Endodermal cell (in vitro differentiated cells): ENCODE results near the gene UCKL1. TPM values are rescaled to one million over a fixed set of nuclear protein-coding genes. Genes with fewer than 3 reads are reported as not detected.

Source experiments
- DNase-seq: peaks from one replicate; pipeline ENCODE4 v3.0.0-alpha.2; 2017
- H3K27ac ChIP-seq: 2 replicates; pipeline ENCODE4 v1.5.1; 2013; ENCODE audit warnings: mild to moderate bottlenecking, low read depth, low read length, moderate library complexity
- H3K27me3 ChIP-seq: 2 replicates; pipeline ENCODE4 v1.6.1; 2013; ENCODE audit warnings: mild to moderate bottlenecking, low read length, moderate library complexity; ENCODE audit not compliant: insufficient read depth, control insufficient read depth, poor library complexity, severe bottlenecking
- H3K36me3 ChIP-seq: 2 replicates; pipeline ENCODE4 v1.7.0; 2013; ENCODE audit warnings: mild to moderate bottlenecking, low read length, moderate library complexity; ENCODE audit not compliant: control insufficient read depth, insufficient read depth
- H3K4me1 ChIP-seq: one replicate; pipeline ENCODE4 v1.7.0; 2013; ENCODE audit warnings: low read length; ENCODE audit not compliant: control insufficient read depth, insufficient read depth
- H3K4me3 ChIP-seq: 2 replicates; pipeline ENCODE4 v1.5.1; 2013; ENCODE audit warnings: mild to moderate bottlenecking, low read length, moderate library complexity
- H3K9ac ChIP-seq: 2 replicates; pipeline ENCODE4 v1.6.1; 2013; ENCODE audit warnings: mild to moderate bottlenecking, low read length, moderate library complexity; ENCODE audit not compliant: poor library complexity, severe bottlenecking; ENCODE audit errors: extremely low read depth
- H3K9me3 ChIP-seq: 2 replicates; pipeline ENCODE4 v1.6.1; 2013; ENCODE audit warnings: mild to moderate bottlenecking, low read length, moderate library complexity; ENCODE audit not compliant: control insufficient read depth
- H3K27ac Mint-ChIP-seq: 2 replicates; pipeline ENCODE4 v1.8.0; 2020; ENCODE audit warnings: mixed read lengths
- H3K27me3 Mint-ChIP-seq: 2 replicates; pipeline ENCODE4 v1.8.0; 2021; ENCODE audit warnings: mild to moderate bottlenecking, mixed read lengths; ENCODE audit not compliant: insufficient read depth
- H3K36me3 Mint-ChIP-seq: 2 replicates; pipeline ENCODE4 v1.8.0; 2020; ENCODE audit warnings: low read depth, mixed read lengths
- H3K4me1 Mint-ChIP-seq: 2 replicates; pipeline ENCODE4 v1.8.0; 2020; ENCODE audit warnings: mixed read lengths
- H3K4me3 Mint-ChIP-seq: 2 replicates; pipeline ENCODE4 v1.8.0; 2020; ENCODE audit warnings: mild to moderate bottlenecking, moderate library complexity, mixed read lengths
- H3K9me3 Mint-ChIP-seq: 2 replicates; pipeline ENCODE4 v1.8.0; 2020; ENCODE audit warnings: mild to moderate bottlenecking, mixed read lengths
- WGBS, 2 experiments: methylation state at CpG; one replicate each; pipeline versions ENCODE4 v1.1.5 to v1.1.7; 2013; ENCODE audit warnings: missing lambda C conversion rate in 2 of 2, mixed read lengths in 1 of 2; ENCODE audit not compliant: insufficient coverage in 1 of 2, insufficient read length in 1 of 2; 5-methylcytosine and 5-hydroxymethylcytosine counted together
- total RNA-seq, 2 donors: library from RNA; stranded (reverse); fragmentation: NEBNext Ultra II Directional in 1 of 2; extraction: Animal tissue kit (Norgen Biotek cat#: 25700) in 1 of 2; gene quantifications; 2 replicates in 1 of 2; 3 replicates in 1 of 2; pipeline ENCODE4 v1.2.1, GENCODE V29; 2021
- TF ChIP-seq, protein P1 (sequence below): fragments of 200-600 bp; sonication (generic); conservative IDR thresholded peaks from 2 replicates; pipeline ENCODE4 v1.5.0; 2021; ENCODE audit warnings: antibody characterized with exemption, mild to moderate bottlenecking

UCKL1 gene
- total RNA-seq, 2 donors from 2014 or later = 36.5 to 47.8 TPM

- WGBS, 2 experiments = 35 to 70% methylated on average over 4 to 12 of the region's 13 CpGs
- no peaks in the 10 kb centered on the region for H3K9me3 Mint-ChIP-seq
- Histone ChIP-seq H3K27ac (no peak overlapping the region), H3K36me3 (peaks cover 6% of the 10 kb centered on the region), H3K9ac (no peak overlapping the region), H3K4me1 (peaks cover 15% of the 10 kb centered on the region), H3K4me3 (no peak overlapping the region), H3K27me3 (no peaks in the 10 kb centered on the region), H3K9me3 (no peaks in the 10 kb centered on the region)
- H3K4me1 Mint-ChIP-seq = peaks cover 29% of the 10 kb centered on the region
- peaks cover 18% of the 10 kb centered on the region for H3K36me3 Mint-ChIP-seq
- TF ChIP-seq, protein P1, sequence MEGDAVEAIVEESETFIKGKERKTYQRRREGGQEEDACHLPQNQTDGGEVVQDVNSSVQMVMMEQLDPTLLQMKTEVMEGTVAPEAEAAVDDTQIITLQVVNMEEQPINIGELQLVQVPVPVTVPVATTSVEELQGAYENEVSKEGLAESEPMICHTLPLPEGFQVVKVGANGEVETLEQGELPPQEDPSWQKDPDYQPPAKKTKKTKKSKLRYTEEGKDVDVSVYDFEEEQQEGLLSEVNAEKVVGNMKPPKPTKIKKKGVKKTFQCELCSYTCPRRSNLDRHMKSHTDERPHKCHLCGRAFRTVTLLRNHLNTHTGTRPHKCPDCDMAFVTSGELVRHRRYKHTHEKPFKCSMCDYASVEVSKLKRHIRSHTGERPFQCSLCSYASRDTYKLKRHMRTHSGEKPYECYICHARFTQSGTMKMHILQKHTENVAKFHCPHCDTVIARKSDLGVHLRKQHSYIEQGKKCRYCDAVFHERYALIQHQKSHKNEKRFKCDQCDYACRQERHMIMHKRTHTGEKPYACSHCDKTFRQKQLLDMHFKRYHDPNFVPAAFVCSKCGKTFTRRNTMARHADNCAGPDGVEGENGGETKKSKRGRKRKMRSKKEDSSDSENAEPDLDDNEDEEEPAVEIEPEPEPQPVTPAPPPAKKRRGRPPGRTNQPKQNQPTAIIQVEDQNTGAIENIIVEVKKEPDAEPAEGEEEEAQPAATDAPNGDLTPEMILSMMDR = no peak
- H3K27ac Mint-ChIP-seq = peak overlapping the region; percentile 85
- no peaks in the 10 kb centered on the region for H3K27me3 Mint-ChIP-seq
- peak; percentile 93 for DNase-seq
- H3K4me3 Mint-ChIP-seq = peak overlapping the region; percentile 71
Observed at GRCh38 chr20:63957690-63958441, 1.6 kb upstream of the UCKL1 start.

DNA sequence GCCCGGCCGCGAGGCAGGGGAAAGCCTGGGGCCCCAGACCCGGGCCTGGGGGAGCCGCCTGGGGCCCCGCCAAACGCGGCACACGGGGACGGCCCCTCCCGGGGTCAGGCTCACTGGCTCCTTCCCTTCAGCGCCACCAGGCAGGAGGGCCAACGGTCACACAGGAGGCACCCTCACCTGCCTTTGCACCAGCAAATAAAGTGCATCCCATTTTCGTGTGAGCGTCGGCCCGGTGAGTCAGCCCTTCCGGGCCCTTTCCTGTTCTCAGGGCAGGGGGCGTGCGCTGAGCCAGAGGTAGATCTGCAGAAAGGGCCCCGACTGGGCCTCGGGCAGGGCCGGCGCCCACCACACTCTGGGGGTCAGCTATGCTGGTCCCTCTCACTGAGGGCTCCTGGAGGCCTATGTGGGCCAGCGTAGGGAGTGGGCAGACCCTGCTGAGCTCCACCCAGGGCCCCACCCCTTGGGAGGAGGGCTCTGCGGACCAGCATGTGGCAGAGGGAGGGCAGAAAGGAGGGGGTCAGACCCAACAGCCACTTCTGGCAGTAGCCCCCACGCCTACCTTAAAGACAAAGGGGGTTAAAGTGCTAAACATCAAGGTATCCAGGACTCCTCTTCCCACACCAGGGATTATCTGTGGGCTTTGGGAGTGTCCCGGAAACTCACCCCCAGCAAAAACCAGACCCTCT is 931 bp upstream of the UCKL1 start:
- peak overlapping the region; percentile 83 for H3K27ac Mint-ChIP-seq
- Histone ChIP-seq H3K27me3 (no peaks in the 10 kb centered on the region), H3K4me1 (peaks cover 15% of the 10 kb centered on the region), H3K4me3 (peak overlapping the region; percentile 75), H3K27ac (no peak overlapping the region), H3K9me3 (no peaks in the 10 kb centered on the region), H3K36me3 (peaks cover 6% of the 10 kb centered on the region), H3K9ac (peak overlapping the region; percentile 49)
- H3K36me3 Mint-ChIP-seq = peaks cover 14% of the 10 kb centered on the region
- 7 to 8% methylated on average over 21 to 28 of the region's 28 CpGs for WGBS, 2 experiments
- H3K4me1 Mint-ChIP-seq = peaks cover 29% of the 10 kb centered on the region
- no peaks in the 10 kb centered on the region for H3K27me3 Mint-ChIP-seq
- peak overlapping the region; percentile 71 for H3K4me3 Mint-ChIP-seq
- DNase-seq = peak; percentile 93
- TF ChIP-seq, protein P1 = peak; percentile 55
- no peaks in the 10 kb centered on the region for H3K9me3 Mint-ChIP-seq

GRCh38 chr20:63956664-63957003 is 418 bp upstream of the UCKL1 start:
- no peaks in the 10 kb centered on the region for H3K9me3 Mint-ChIP-seq
- Histone ChIP-seq H3K27ac (no peak overlapping the region), H3K4me1 (peaks cover 15% of the 10 kb centered on the region), H3K4me3 (peak overlapping the region; percentile 75), H3K9me3 (no peaks in the 10 kb centered on the region), H3K27me3 (no peaks in the 10 kb centered on the region), H3K9ac (peak overlapping the region; percentile 49), H3K36me3 (peaks cover 6% of the 10 kb centered on the region)
- DNase-seq = no peak
- H3K27ac Mint-ChIP-seq = peak overlapping the region; percentile 80
- TF ChIP-seq, protein P1 = no peak
- peaks cover 11% of the 10 kb centered on the region for H3K36me3 Mint-ChIP-seq
- H3K4me1 Mint-ChIP-seq = peaks cover 29% of the 10 kb centered on the region
- H3K4me3 Mint-ChIP-seq = peak overlapping the region; percentile 71
- no peaks in the 10 kb centered on the region for H3K27me3 Mint-ChIP-seq
- 2 to 4% methylated on average over 8 to 10 of the region's 15 CpGs for WGBS, 2 experiments
